ENCODE results near the gene CAPN8.

The CAPN8 gene

DNA sequence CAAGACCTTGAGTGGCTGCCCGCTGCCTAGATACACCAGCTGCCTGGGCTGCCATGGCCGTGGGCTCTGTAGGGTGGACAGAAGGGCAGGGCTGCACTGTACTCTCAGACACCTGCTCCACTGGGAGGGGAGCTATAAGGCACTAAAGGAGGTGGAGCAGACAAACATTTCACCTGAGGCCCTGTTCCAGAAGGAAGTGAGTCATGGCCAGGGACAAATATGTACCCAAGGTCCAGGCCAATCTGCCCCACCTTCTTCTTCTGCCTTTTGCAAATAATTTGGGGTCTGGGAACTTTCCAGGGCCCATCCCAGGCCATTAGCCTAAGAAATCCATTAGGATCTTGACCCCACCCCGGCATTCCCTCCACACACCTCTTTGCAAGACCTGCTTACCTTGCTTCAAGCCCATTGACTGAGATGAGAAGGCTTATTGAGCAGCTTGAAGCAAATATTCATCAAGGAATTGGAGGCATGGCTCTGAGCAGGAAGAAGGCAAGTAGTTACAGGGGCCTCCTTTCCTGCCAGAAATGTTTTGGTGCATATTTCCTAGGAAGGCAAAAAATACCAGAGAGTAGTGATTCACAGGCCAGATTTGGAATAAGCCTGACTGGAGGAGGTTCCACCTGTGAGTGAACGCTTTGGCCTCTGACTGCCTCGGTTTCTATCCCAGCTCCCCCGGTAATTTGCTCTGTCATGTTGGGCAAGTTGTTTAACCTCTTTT lies at the start of gene CAPN8:
Gene CAPN8, minus strand, starts transcription at position 110 of the 721 bp plus-strand sequence. Its CDS starts 55 bp downstream, at position 55.
- TF ChIP-seq GATA2 (IDR thresholded peaks at IDR 0.05; ENCODE audit: low read depth, low read length), result no peak
- TF ChIP-seq GATA3 (IDR thresholded peaks at IDR 0.05; ENCODE audit: low read depth, low read length), result no peak

DNA sequence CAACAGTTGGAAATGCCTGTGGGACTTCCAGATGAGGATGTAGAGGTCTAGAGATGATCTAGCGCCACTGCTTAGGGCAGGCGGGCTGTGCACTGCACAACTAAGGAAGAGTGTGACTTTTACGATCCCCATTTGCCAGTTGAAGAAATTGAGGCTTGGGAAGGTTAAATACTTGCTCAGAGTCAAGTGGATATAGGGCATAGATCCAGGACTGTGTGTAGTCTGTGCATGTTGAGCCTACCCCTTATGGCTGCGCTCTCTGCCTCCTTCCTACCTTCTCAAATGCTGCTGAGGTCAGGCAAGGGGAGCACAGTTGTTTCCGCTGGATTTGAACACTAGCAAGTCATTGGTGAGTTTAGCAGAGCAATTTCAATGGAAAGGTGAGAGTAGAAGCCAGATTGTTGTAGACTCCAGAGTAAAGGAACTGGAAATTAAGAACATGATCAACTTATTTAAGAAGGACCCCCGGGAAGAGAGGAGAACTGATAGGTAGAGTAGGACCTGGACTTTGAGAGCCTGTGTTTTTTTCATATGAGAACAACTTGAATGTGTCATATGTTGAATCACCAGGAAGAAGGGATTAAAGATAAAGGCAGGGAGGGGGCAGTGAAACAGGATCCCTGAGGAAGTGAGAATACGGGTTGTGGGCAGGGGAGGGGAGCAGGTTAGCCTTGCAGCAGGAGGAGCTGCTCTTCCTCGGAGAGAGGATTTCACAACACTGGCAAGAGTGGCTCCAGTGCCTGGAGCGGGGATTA lies 49.5 kb upstream of the CAPN8 start:
- no peak for TF ChIP-seq GATA2 (IDR thresholded peaks at IDR 0.05; ENCODE audit: low read depth, low read length)
- no peak for TF ChIP-seq GATA3 (IDR thresholded peaks at IDR 0.05; ENCODE audit: low read depth, low read length)

DNA sequence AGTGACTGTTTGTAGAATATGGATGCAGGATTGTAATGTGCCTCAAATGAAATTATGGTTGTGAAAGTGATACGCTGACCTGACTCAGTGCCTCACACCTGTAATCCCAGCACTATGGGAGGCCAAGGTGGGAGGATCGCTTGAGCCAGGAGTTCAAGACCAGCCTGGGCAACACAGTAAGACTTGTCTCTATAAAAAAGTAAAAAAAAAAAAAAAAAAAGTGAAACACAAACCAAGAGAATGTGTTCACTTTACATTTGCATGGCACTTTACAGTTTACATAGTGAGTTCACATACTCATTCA lies 48.9 kb upstream of the CAPN8 start:
- TF ChIP-seq GATA2 (IDR thresholded peaks at IDR 0.05; ENCODE audit: low read depth, low read length) (no peak), GATA3 (IDR thresholded peaks at IDR 0.05; ENCODE audit: low read depth, low read length) (no peak)

DNA sequence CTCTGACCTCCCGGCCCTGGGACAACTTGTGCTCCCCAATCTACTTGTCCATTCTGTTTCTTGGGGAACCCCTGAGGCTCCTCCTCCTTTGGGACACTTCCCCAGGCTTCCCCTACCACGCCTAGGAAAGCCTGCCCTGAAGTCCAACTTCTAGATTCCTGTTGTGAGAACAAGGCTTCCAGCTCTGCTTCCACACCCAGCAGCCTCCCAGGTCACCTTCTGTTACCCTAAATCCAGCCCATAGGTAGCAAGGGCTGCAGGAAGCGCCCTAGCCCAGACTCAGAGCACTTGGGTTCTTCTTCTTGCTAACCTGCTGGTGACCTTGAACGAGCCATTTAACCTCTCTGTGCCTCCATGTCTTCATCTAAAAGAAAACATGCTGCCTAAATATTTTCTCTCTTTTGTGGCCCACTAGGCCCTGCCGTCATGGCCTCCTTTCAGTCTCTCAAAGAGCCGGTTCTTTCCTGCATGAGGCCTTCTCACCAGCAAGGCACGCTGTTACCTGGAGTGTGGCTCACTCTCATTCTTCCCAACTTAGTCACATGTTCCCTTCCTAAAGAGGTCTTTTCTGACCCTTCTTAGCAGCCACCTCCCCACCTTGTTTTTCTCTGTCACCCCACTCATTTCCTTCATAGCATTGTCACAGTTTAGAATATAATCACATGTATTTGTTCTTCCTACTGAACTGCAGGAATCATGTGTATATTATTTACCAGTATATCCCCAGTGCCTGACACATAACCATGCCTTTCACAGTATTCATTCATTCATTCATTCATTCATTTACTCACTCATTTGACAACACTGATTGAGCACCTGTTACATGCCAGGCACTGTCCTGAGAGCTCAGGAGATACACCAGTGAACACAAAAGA lies 48.3 kb upstream of the CAPN8 start:
- TF ChIP-seq GATA3 (IDR thresholded peaks at IDR 0.05; ENCODE audit: low read depth, low read length) (no peak), GATA2 (IDR thresholded peaks at IDR 0.05; ENCODE audit: low read depth, low read length) (no peak)

DNA sequence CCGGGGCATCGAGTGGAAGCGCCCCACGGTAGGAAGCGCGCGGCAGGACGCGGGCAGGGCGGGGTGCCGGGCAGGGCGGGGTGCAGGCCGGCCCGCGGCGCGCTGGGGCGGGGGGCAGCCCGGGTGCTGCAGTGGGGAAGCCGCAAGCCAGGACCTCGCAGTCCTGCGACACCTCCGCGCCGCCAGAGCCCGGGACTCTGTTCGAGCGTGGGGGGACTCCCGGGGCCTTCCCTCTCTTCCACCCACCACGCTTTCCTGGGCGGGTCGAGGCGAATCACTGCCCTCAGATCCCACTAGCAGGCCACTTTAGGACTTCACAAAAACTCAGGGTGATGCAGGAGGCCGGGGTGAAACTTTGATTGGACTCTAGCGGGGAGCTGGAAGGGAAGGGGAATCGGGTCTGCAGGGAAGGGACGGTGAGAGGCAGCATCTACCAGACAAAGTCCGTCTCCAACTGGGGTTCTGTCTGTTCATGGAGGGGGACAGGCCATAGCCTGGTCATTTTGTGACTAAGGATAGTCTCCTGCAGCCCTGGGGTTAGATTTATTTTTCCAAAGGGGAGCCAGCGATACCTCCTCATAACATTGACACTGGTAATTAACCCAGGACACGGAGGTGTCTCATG lies 47.5 kb upstream of the CAPN8 start:
- TF ChIP-seq GATA3 (IDR thresholded peaks at IDR 0.05; ENCODE audit: low read depth, low read length) (no peak), GATA2 (IDR thresholded peaks at IDR 0.05; ENCODE audit: low read depth, low read length) (no peak)

DNA sequence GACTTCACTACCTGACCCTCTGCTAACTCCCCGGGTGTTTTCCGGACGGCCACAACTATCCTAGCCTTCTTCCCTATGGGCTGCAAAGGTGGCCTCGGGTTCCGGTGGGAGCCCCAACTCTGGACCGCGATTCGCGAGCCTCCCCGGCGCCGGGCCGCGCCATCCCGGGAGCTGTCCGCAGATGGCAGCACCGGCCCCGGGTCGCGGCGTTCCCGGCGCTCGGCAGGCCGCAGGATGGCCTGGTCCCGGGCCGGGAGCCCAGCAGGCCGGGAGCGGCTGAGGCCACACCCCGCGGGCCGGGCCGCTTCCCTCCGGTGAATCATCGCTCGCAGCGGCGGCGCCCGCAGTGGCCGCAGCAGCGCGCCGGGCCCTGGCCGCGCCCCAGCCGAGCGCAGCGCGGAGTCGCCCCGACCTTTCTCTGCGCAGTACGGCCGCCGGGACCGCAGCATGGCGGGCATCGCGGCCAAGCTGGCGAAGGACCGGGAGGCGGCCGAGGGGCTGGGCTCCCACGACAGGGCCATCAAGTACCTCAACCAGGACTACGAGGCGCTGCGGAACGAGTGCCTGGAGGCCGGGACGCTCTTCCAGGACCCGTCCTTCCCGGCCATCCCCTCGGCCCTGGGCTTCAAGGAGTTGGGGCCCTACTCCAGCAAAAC lies 46.8 kb upstream of the CAPN8 start, which contains the start of gene CAPN2:
Gene CAPN2, plus strand, starts transcription at position 346 of the 656 bp plus-strand sequence. Its CDS starts 102 bp downstream, at position 448.
- TF ChIP-seq GATA3 (IDR thresholded peaks at IDR 0.05; ENCODE audit: low read depth, low read length), result no peak
- TF ChIP-seq GATA2 (IDR thresholded peaks at IDR 0.05; ENCODE audit: low read depth, low read length), result no peak

DNA sequence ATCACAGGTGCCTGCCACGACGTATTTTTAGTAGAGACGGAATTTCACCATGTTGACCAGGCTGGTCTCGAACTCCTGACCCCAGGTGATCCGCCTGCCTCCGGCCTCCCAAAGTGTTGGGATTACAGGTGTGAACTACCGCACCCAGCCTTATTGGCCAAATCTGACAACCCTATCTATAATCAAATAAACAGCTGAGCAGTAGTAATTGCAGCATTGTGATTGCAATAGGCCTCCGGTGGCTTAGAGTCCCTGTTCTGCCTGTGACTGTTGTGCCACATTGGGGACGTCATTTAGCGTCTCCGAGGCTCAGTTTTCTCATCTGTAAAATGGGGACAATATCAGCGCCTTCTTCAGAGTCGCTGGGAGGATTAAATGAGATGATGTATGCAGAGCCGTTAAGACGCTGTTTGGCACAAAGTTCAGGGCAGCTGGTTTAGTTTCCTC lies 46.3 kb upstream of the CAPN8 start:
- TF ChIP-seq GATA2 (IDR thresholded peaks at IDR 0.05; ENCODE audit: low read depth, low read length), result no peak
- no peak for TF ChIP-seq GATA3 (IDR thresholded peaks at IDR 0.05; ENCODE audit: low read depth, low read length)

DNA sequence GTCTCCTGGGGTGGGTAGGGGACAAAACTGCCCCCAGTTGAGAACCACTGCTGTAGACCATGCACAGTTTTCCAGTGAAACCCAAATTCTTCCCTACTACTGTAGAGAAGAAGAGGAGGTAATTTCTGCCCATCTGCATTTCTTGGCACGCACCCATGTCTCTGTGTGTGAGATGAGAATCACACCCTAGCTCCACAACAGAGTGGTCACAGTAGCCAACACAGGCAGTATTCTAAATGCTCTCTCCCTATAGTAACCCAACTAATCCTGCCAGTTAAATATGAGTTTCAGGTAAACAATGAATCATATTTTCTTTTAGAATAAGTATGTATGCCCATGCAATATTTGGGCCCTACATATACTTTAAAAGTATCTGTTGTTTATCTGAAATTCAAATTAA lies 45.7 kb upstream of the CAPN8 start:
- no peak for TF ChIP-seq GATA3 (IDR thresholded peaks at IDR 0.05; ENCODE audit: low read depth, low read length)
- TF ChIP-seq GATA2 (IDR thresholded peaks at IDR 0.05; ENCODE audit: low read depth, low read length), result no peak

DNA sequence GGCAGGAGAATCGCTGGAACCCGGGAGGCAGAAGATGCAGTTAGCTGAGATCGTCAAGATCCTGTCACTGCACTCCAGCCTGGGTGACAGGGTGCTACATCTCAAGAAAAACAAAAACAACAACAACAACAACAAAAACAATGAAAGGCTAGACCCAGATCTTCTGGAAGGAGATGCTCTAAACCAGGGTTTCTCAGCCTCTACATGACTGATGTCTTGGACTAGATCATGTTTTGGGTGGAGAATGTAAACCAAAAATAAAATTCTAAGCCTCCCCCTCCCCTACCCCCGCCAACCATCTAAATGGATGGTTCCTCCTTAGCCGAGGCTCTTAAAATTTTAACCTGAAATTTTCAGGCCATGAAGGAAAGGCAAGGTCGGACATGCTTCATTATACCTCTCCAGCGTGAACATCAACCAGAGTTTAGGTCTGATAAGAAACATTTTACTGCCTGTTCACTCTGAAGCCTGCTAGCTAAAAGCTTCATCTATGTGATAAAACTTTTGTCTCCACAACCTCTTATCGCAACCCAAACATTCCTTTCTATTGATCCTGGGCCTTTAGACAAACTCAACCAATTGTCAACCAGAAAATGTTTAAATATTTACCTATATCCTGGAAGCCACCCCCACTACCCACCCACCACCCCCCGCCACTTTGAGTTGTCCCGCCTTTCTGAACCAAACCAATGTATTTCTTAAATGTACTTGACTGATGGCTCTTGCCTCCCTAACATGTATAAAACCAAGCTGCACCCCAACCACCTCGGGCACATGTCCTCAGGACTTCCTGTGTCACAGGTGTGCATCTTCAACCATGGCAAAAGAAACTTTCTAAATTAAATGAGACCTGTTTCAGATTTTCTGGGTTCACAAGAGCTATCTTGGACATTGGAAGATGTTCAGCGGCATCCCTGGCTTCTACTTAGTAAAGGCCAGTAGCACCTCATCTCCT lies 45.0 kb upstream of the CAPN8 start:
- no peak for TF ChIP-seq GATA2 (IDR thresholded peaks at IDR 0.05; ENCODE audit: low read depth, low read length)

DNA sequence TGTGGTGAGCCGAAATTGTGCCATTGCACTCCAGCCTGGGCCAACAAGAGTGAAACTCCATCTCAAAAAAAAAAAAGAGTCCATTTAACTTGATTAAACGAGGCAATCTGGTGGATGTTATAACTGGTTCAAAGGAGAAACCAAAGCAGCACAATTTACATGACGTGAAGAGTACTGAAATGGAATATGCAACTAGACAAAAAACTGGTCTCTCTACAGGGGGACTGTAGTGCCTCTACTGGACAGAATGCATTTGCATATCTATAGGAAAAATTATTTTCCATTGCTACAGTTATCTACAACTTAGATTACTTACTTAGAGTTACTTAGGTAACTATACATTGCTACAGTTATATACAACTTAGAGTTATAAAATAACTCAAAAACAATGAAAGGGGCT lies 44.1 kb upstream of the CAPN8 start:
- TF ChIP-seq GATA3 (IDR thresholded peaks at IDR 0.05; ENCODE audit: low read depth, low read length), result no peak
- no peak for TF ChIP-seq GATA2 (IDR thresholded peaks at IDR 0.05; ENCODE audit: low read depth, low read length)

DNA sequence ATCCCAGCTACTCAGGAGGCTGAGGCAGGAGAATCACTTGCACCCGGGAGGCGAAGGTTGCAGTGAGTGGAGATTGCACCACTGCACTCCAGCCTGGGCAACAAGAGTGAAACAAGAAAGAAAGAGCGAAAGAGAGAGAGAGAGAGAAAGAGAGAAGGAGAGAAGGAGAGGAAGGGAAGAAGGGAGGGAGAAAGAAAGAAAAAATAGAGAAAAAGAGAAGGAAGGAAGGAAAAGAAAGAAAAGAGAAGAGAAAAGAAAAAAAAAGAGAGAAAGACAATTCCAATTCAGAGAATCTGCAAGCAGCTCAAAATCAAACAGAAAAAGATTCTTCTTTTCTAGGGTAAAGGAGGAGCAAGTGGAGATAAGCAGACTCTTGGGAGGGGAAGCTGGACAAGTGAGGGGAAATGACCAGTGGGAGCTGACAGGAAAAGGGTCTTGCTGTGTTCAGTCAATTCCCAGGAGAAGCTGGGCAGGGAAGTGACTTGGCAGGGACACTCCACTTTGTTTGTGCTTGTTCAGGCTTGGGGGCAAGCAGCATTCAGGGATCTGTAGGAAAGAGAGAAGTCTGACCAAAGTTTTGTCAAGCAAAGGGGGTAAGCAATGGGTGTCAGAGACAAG lies 43.3 kb upstream of the CAPN8 start:
- no peak for TF ChIP-seq GATA3 (IDR thresholded peaks at IDR 0.05; ENCODE audit: low read depth, low read length)
- TF ChIP-seq GATA2 (IDR thresholded peaks at IDR 0.05; ENCODE audit: low read depth, low read length), result no peak

DNA sequence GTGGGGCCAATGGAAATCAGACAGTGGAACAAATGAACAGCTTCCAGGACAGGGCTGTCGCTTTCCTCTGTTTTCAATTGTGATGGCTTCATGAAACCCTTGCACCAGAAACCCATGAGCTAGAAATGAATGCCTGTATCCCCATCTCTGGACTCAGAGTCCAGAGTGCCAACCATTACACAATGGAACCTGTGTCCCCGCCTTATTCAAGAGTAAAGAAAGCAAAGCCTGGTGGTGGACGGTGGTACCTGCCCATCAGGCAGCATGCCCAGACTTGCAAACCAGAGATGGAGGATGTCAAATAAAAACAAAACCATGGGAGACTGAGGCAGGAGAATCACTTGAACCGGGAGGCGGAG lies 42.5 kb upstream of the CAPN8 start:
- no peak for TF ChIP-seq GATA2 (IDR thresholded peaks at IDR 0.05; ENCODE audit: low read depth, low read length)
- no peak for TF ChIP-seq GATA3 (IDR thresholded peaks at IDR 0.05; ENCODE audit: low read depth, low read length)
